HCT116 (cell line): ENCODE measurements around the gene HDAC10. TPM values are rescaled to one million over a fixed set of nuclear protein-coding genes. Genes with fewer than 3 reads are reported as not detected.

ENCODE experiments used
- ATAC-seq: fragments of 200-7000 bp; cut with Tn5 transposase; 2 replicates; pipeline ENCODE4 v1.9.1; 2020; ENCODE audit warnings: mild to moderate bottlenecking, moderate library complexity
- BruUV-seq: library from RNA; stranded (reverse); fragments of 400-500 nt; replicated peaks from 2 replicates; lab custom pipeline; 2021; lab: Mats Ljungman, UMichigan
- CTCF ChIA-PET: fragments of 300-600 bp; sonication (Branson Sonifier 250); formaldehyde crosslinking; loops from one replicate; lab custom pipeline; 2021; ENCODE audit warnings: antibody characterized with exemption; lab: Charles Lee
- POLR2A ChIA-PET: fragments of 300-600, 350-600 bp; sonication (Branson Sonifier 250); formaldehyde crosslinking; loops from one replicate; lab custom pipeline; 2021; ENCODE audit warnings: antibody characterized with exemption; lab: Charles Lee
- RAD21 ChIA-PET, 2 experiments: fragments of 300-600 bp; sonication (Branson Sonifier 250); formaldehyde crosslinking; loops; one replicate each; lab custom pipeline; 2023; ENCODE audit warnings: low total read pairs in 2 of 2; ENCODE audit not compliant: uncharacterized antibody in 2 of 2, unreplicated experiment in 2 of 2, low non-redundant PET in 1 of 2; lab: Charles Lee
- DNase-seq: peaks from one replicate; pipeline ENCODE4 v3.0.0-alpha.2; 2010; ENCODE audit warnings: low read depth, low spot score
- H2AFZ ChIP-seq: fragments of 200-600 bp; shearing (Covaris generic), sonication (generic); 2 replicates; pipeline ENCODE4 v1.6.1; 2017; ENCODE audit warnings: low read depth, mixed run types, mixed read lengths, antibody characterized with exemption, low read length; ENCODE audit not compliant: poor library complexity, severe bottlenecking
- H3K27ac ChIP-seq: 2 replicates; pipeline ENCODE4 v1.5.1; 2012; ENCODE audit warnings: low read depth, low read length
- H3K27me3 ChIP-seq: fragments of 200-600 bp; sonication (generic); 2 replicates; pipeline ENCODE4 v1.6.1; 2016; ENCODE audit warnings: mixed run types, low read length, mixed read lengths; ENCODE audit not compliant: insufficient read depth
- H3K36me3 ChIP-seq, 2 experiments: fragments of 200-500 bp in 1 of 2; fragments of 200-600 bp in 1 of 2; sonication (Bioruptor generic) in 1 of 2; sonication (generic) in 1 of 2; 2 replicates each; pipeline versions ENCODE4 v1.5.1 to v1.6.1; 2014 to 2016; ENCODE audit warnings: low read length in 2 of 2, inconsistent platforms in 1 of 2, mixed read lengths in 1 of 2, mixed run types in 1 of 2; ENCODE audit not compliant: insufficient read depth in 2 of 2, control insufficient read depth in 1 of 2
- H3K4me1 ChIP-seq, 2 experiments: fragments of 200-600 bp in 1 of 2; sonication (generic) in 1 of 2; 2 replicates each; pipeline versions ENCODE4 v1.5.1 to v1.6.1; 2012 to 2017; ENCODE audit warnings: low read length in 2 of 2, inconsistent platforms in 1 of 2, mild to moderate bottlenecking in 1 of 2, mixed read lengths in 1 of 2, mixed run types in 1 of 2, moderate library complexity in 1 of 2; ENCODE audit not compliant: insufficient read depth in 2 of 2, control insufficient read depth in 1 of 2
- H3K4me2 ChIP-seq: fragments of 200-600 bp; sonication (generic); 2 replicates; pipeline ENCODE4 v1.6.1; 2017; ENCODE audit warnings: mixed run types, low read length, mixed read lengths
- H3K4me3 ChIP-seq, 2 experiments: fragments of 200-600 bp in 1 of 2; sonication (generic) in 1 of 2; replicated peaks in 1 of 2; 2 replicates each; pipeline ENCODE4 v1.5.1; 2011 to 2016; ENCODE audit warnings: low read length in 2 of 2, control low read depth in 1 of 2, low read depth in 1 of 2, mild to moderate bottlenecking in 1 of 2, mixed read lengths in 1 of 2, mixed run types in 1 of 2
- H3K79me2 ChIP-seq: fragments of 200-600 bp; sonication (generic); 2 replicates; pipeline ENCODE4 v1.6.1; 2017; ENCODE audit warnings: mild to moderate bottlenecking, mixed run types, low read length, moderate library complexity, mixed read lengths; ENCODE audit not compliant: insufficient read depth
- H3K9ac ChIP-seq: fragments of 200-600 bp; sonication (generic); 2 replicates; pipeline ENCODE4 v1.6.1; 2016; ENCODE audit warnings: low read length, mixed read lengths
- H3K9me2 ChIP-seq: fragments of 200-600 bp; sonication (generic), shearing (Covaris generic); 2 replicates; pipeline ENCODE4 v1.6.1; 2017; ENCODE audit warnings: mixed run types, mild to moderate bottlenecking, moderate library complexity; ENCODE audit not compliant: insufficient read depth
- H3K9me3 ChIP-seq, 2 experiments: fragments of 200-500 bp in 1 of 2; fragments of 200-600 bp in 1 of 2; sonication (Bioruptor generic) in 1 of 2; sonication (generic) in 1 of 2; 2 replicates each; pipeline ENCODE4 v1.6.1; 2014 to 2017; ENCODE audit warnings: low read length in 2 of 2, mixed read lengths in 2 of 2, inconsistent platforms in 1 of 2, low read depth in 1 of 2, mild to moderate bottlenecking in 1 of 2, mixed run types in 1 of 2, moderate library complexity in 1 of 2; ENCODE audit not compliant: control insufficient read depth in 1 of 2, insufficient read depth in 1 of 2
- H4K20me1 ChIP-seq: fragments of 200-600 bp; sonication (generic), shearing (Covaris generic); 2 replicates; pipeline ENCODE4 v1.6.1; 2017; ENCODE audit warnings: mixed run types, mild to moderate bottlenecking, moderate library complexity; ENCODE audit not compliant: insufficient read depth
- CTCF ChIP-seq, 3 experiments: fragments of 200-600 bp in 1 of 3; sonication (generic) in 1 of 3; IDR thresholded peaks in 2 of 3; conservative IDR thresholded peaks in 1 of 3; 2 replicates each; pipeline ENCODE4 v1.5.1; 2012 to 2017; ENCODE audit warnings: low read depth in 2 of 3, low read length in 2 of 3, antibody characterized with exemption in 1 of 3, borderline replicate concordance in 1 of 3, control low read depth in 1 of 3, mild to moderate bottlenecking in 1 of 3, mixed read lengths in 1 of 3, mixed run types in 1 of 3, moderate library complexity in 1 of 3; ENCODE audit not compliant: insufficient read depth in 1 of 3
- POLR2AphosphoS5 ChIP-seq: IDR thresholded peaks from 2 replicates; pipeline ENCODE4 v1.6.1; 2011; ENCODE audit warnings: mild to moderate bottlenecking, low read depth, low read length, moderate library complexity
- SRF ChIP-seq: IDR thresholded peaks from 2 replicates; pipeline ENCODE4 v1.6.1; 2012; ENCODE audit warnings: low read depth
- ZFX ChIP-seq: fragments of 450-650 bp; IDR thresholded peaks from 2 replicates; pipeline ENCODE4 v1.6.1; 2017
- intact Hi-C: fragments of 100-400 bp; cut with micrococcal nuclease; formaldehyde crosslinking; loops from 2 replicates; pipeline ENCODE4 v1.10.0; 2022
- total RNA-seq: library from RNA; stranded (reverse); gene quantifications from one replicate; pipeline ENCODE4 v1.2.1, GENCODE V29; 2021; ENCODE audit not compliant: unreplicated experiment
- TF ChIP-seq, protein P1 (sequence below): IDR thresholded peaks from 2 replicates; pipeline ENCODE4 v1.6.1; 2012

Gene HDAC10
- total RNA-seq, 1 experiment from 2014 or later, result 67.5 TPM

DNA sequence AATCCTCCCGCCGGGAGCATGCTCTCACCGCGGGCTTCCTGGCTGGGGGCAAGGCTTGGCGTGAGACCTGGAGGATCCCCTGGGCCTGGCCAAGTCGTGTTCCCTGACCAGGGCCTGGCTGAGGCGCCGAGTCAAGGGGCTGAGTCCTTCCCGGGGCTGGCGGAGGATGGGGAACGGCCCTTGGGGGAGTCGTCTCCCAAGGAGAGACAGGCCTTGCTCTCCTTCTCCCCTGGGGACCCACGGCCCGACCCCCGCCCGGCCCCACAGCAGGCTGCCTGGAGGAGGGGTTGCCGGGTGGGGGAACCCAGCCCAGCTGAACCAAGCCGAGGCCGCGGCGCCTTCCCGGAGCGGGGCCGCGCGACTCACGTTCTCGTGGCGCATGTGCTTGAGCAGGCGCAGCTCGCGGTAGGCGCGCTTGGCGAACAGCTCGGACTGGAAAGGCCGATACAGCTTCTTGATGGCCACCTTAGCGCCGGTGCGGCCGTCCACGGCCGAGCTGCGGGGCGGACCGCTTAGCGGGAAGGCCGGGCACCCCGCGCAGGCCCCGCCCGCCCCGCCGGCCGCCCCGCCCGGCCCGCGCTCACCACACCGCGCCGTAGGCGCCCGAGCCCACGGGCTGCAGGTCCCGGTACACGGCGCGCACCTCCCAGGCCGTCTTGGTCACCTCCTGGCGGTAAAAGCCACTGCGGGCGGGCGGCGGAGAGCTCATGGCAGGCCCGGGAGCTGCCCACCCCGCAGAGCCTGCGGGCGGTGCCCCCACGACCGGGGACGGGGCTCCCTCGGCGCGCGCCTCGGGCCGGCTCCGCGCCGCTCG lies 9.9 kb upstream of the HDAC10 start:
- RAD21 ChIA-PET, result interaction anchor here in 1 of 2 experiments (1.2 kb wide), 1 partner anchor 10 kb away, joined by 3 read pairs; the partner anchor contains the start of gene HDAC10
- H3K4me2 ChIP-seq, result peak overlapping the region; percentile 95
- intact Hi-C loops, result no loop called here
- H3K27me3 ChIP-seq, result no peaks in the 10 kb centered on the region
- POLR2A ChIA-PET, result interaction anchor here (1.0 kb wide), 1 partner anchor 9 kb away, joined by 3 read pairs; no protein-coding TSS in a partner anchor
- H3K4me1 ChIP-seq, result peaks cover 19 to 32% of the 10 kb centered on the region in 2 experiments
- no peaks in the 10 kb centered on the region for H3K9me3 ChIP-seq
- H2AFZ ChIP-seq, result no peak overlapping the region
- no peaks in the 10 kb centered on the region for H4K20me1 ChIP-seq
- TF ChIP-seq POLR2AphosphoS5 (peak; percentile 3), SRF (no peak), ZFX (peak; percentile 90), CTCF (IDR thresholded peaks at IDR 0.05 in 2 of 3, conservative IDR thresholded peaks at IDR 0.05 in 1 of 3; ENCODE audit: borderline replicate concordance in 1 of 3, insufficient read depth in 1 of 3, low read depth in 2 of 3, low read length in 2 of 3) (no peak)
- TF ChIP-seq, protein P1, sequence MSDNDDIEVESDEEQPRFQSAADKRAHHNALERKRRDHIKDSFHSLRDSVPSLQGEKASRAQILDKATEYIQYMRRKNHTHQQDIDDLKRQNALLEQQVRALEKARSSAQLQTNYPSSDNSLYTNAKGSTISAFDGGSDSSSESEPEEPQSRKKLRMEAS, result peak; percentile 71; the same call in 1 of the 2 replicates
- H3K4me3 ChIP-seq, result peak overlapping the region; percentile 79 to 90
- H3K9ac ChIP-seq, result peak overlapping the region; percentile 94
- DNase-seq, result no peak
- H3K36me3 ChIP-seq, result peaks cover 0 to 11% of the 10 kb centered on the region in 2 experiments; a peak in 2 of 4 replicates
- no peaks in the 10 kb centered on the region for H3K9me2 ChIP-seq
- H3K27ac ChIP-seq, result peak overlapping the region; percentile 83
- BruUV-seq, result no TSS peak
- ATAC-seq, result peak; percentile 58
- CTCF ChIA-PET, result interaction anchor here (1.0 to 1.3 kb wide), 2 partner anchors 9 to 12 kb away, joined by 3 to 7 read pairs; no protein-coding TSS in a partner anchor
- H3K79me2 ChIP-seq, result peaks cover 28% of the 10 kb centered on the region
